PC-3 (cell line): ENCODE measurements around the gene NDUFA8. TPM values are rescaled to one million over a fixed set of nuclear protein-coding genes. Genes with fewer than 3 reads are reported as not detected.

Experiments
- ATAC-seq: fragments of 200-7000 bp; cut with Tn5 transposase; 2 replicates; pipeline ENCODE4 v1.9.1; 2020; ENCODE audit warnings: mild to moderate bottlenecking, moderate library complexity
- BruUV-seq: library from RNA; stranded (reverse); fragments of 400-500 nt; replicated peaks from 2 replicates; lab custom pipeline; 2021; lab: Mats Ljungman, UMichigan
- CTCF ChIA-PET: fragments of 300-600 bp; sonication (Branson Sonifier 250); formaldehyde crosslinking; loops from one replicate; lab custom pipeline; 2022; ENCODE audit warnings: antibody characterized with exemption; lab: Charles Lee
- POLR2A ChIA-PET: fragments of 300-600 bp; sonication (Branson Sonifier 250); formaldehyde crosslinking; loops from one replicate; lab custom pipeline; 2022; ENCODE audit warnings: antibody characterized with exemption; ENCODE audit not compliant: unreplicated experiment; lab: Charles Lee
- DNase-seq: peaks from one replicate; pipeline ENCODE4 v3.0.0-alpha.2; 2015
- H2AFZ ChIP-seq: fragments of 300-600 bp; sonication (generic); 2 replicates; pipeline ENCODE4 v1.6.0; 2016; ENCODE audit warnings: antibody characterized with exemption, low read length
- H3F3A ChIP-seq: fragments of 300-600 bp; sonication (generic); one replicate; pipeline ENCODE4 v1.6.0; 2017; ENCODE audit warnings: antibody characterized with exemption, low read length, control low read depth, mild to moderate bottlenecking; ENCODE audit not compliant: unreplicated experiment
- H3K27ac ChIP-seq: fragments of 300-600 bp; sonication (generic); 2 replicates; pipeline ENCODE4 v1.5.1; 2016; ENCODE audit warnings: mild to moderate bottlenecking, low read length
- H3K27me3 ChIP-seq: fragments of 300-600 bp; sonication (generic); 2 replicates; pipeline ENCODE4 v1.6.1; 2016; ENCODE audit warnings: low read length, mixed read lengths
- H3K36me3 ChIP-seq: fragments of 300-600 bp; sonication (generic); 2 replicates; pipeline ENCODE4 v1.6.1; 2016; ENCODE audit warnings: low read depth, mixed run types, low read length, mixed read lengths
- H3K4me1 ChIP-seq: fragments of 300-600 bp; sonication (generic); 2 replicates; pipeline ENCODE4 v1.5.1; 2016; ENCODE audit warnings: low read length; ENCODE audit not compliant: insufficient read depth
- H3K4me2 ChIP-seq: fragments of 300-600 bp; sonication (generic); 2 replicates; pipeline ENCODE4 v1.6.0; 2016; ENCODE audit warnings: low read length
- H3K4me3 ChIP-seq: fragments of 300-600 bp; sonication (generic); 2 replicates; pipeline ENCODE4 v1.5.1; 2016; ENCODE audit warnings: mild to moderate bottlenecking, low read length, mixed read lengths
- H3K79me2 ChIP-seq: fragments of 300-600 bp; sonication (generic); 2 replicates; pipeline ENCODE4 v1.6.1; 2017; ENCODE audit warnings: low read length, mixed read lengths
- H3K9ac ChIP-seq: fragments of 300-600 bp; sonication (generic); 2 replicates; pipeline ENCODE4 v1.6.0; 2016; ENCODE audit warnings: mild to moderate bottlenecking, low read length
- H3K9me2 ChIP-seq: fragments of 300-600 bp; sonication (generic); replicated peaks from 2 replicates; pipeline ENCODE4 v1.6.1; 2016; ENCODE audit warnings: mixed run types, low read length, mixed read lengths
- H3K9me3 ChIP-seq: fragments of 300-600 bp; sonication (generic); 2 replicates; pipeline ENCODE4 v1.6.1; 2016; ENCODE audit warnings: low read length, mixed read lengths
- H4K20me1 ChIP-seq: fragments of 300-600 bp; sonication (generic); 2 replicates; pipeline ENCODE4 v1.6.1; 2016; ENCODE audit warnings: low read length, mixed read lengths
- CTCF ChIP-seq: fragments of 300-600 bp; sonication (generic); conservative IDR thresholded peaks from 2 replicates; pipeline ENCODE4 v1.5.1; 2017; ENCODE audit warnings: antibody characterized with exemption, low read depth, mild to moderate bottlenecking, low read length
- EZH2 ChIP-seq: fragments of 300-600 bp; sonication (generic); IDR thresholded peaks from one replicate; pipeline ENCODE4 v1.6.1; 2017; ENCODE audit warnings: antibody characterized with exemption, mild to moderate bottlenecking, low read length; ENCODE audit not compliant: unreplicated experiment
- EZH2phosphoT487 ChIP-seq: fragments of 300-600 bp; sonication (generic); IDR thresholded peaks from 2 replicates; pipeline ENCODE4 v1.6.1; 2018; ENCODE audit warnings: mild to moderate bottlenecking, antibody characterized with exemption, low read length, borderline replicate concordance
- intact Hi-C: fragments of 100-400 bp; cut with micrococcal nuclease; formaldehyde crosslinking; loops from 2 replicates; pipeline ENCODE4 v1.9.0; 2023
- total RNA-seq: library from RNA; depleted of rRNA; stranded (reverse); fragments of >200 nt; gene quantifications from 2 replicates; pipeline ENCODE4 v1.2.3, GENCODE V29; 2014

NDUFA8 gene
- total RNA-seq, 1 experiment from 2014 or later, result 67.5 TPM

- H2AFZ ChIP-seq, result no peak overlapping the region
- H3K79me2 ChIP-seq, result no peaks in the 10 kb centered on the region
- H3K27me3 ChIP-seq, result no peaks in the 10 kb centered on the region
- no peak overlapping the region for H3K9ac ChIP-seq
- ChIA-PET POLR2A (no interaction called here), CTCF (no interaction called here)
- H3K4me1 ChIP-seq, result 0 out of 2 replicates have a peak, but pooled peaks cover 3% of the 10 kb centered on the region
- H3K36me3 ChIP-seq, result no peaks in the 10 kb centered on the region
- H3K9me3 ChIP-seq, result no peaks in the 10 kb centered on the region
- intact Hi-C loops, result no loop called here
- DNase-seq (no peak), ATAC-seq (no peak)
- no peak overlapping the region for H3K4me3 ChIP-seq
- H3K9me2 ChIP-seq, result no peaks in the 10 kb centered on the region
- no TSS peak for BruUV-seq
- H4K20me1 ChIP-seq, result no peaks in the 10 kb centered on the region
- H3K4me2 ChIP-seq, result no peak overlapping the region
- no peaks in the 10 kb centered on the region for H3F3A ChIP-seq
- TF ChIP-seq EZH2phosphoT487 (no peak), EZH2 (no peak), CTCF (no peak)
- no peak overlapping the region for H3K27ac ChIP-seq
These were observed 55.6 kb downstream of the NDUFA8 start for GRCh38 chr9:122103985-122104384.

GRCh38 chr9:122102156-122102555 is 57.4 kb downstream of the NDUFA8 start:
- DNase-seq (no peak), ATAC-seq (no peak)
- H3K9me2 ChIP-seq, result no peaks in the 10 kb centered on the region
- ChIA-PET POLR2A (no interaction called here), CTCF (interaction anchor here (0.6 kb wide), 1 partner anchor 745 kb away, joined by 3 read pairs; no protein-coding TSS in a partner anchor)
- H3K4me2 ChIP-seq, result no peak overlapping the region
- H3F3A ChIP-seq, result no peaks in the 10 kb centered on the region
- no peak overlapping the region for H3K27ac ChIP-seq
- H3K27me3 ChIP-seq, result no peaks in the 10 kb centered on the region
- H3K36me3 ChIP-seq, result no peaks in the 10 kb centered on the region
- no peak for TF ChIP-seq EZH2
- no peak for TF ChIP-seq CTCF
- TF ChIP-seq EZH2phosphoT487, result no peak
- H3K9me3 ChIP-seq, result no peaks in the 10 kb centered on the region
- H3K4me3 ChIP-seq, result no peak overlapping the region
- no TSS peak for BruUV-seq
- H4K20me1 ChIP-seq, result no peaks in the 10 kb centered on the region
- H2AFZ ChIP-seq, result no peak overlapping the region
- intact Hi-C loops, result no loop called here
- H3K9ac ChIP-seq, result no peak overlapping the region
- no peaks in the 10 kb centered on the region for H3K79me2 ChIP-seq
- H3K4me1 ChIP-seq, result 0 out of 2 replicates have a peak, but pooled peaks cover 3% of the 10 kb centered on the region

GRCh38 chr9:122100756-122101155 is 58.8 kb downstream of the NDUFA8 start:
- Histone ChIP-seq H3K4me3 (no peak overlapping the region), H3K27me3 (no peaks in the 10 kb centered on the region), H3F3A (no peaks in the 10 kb centered on the region), H2AFZ (no peak overlapping the region), H4K20me1 (no peaks in the 10 kb centered on the region), H3K79me2 (no peaks in the 10 kb centered on the region), H3K4me1 (0 out of 2 replicates have a peak, but pooled peaks cover 3% of the 10 kb centered on the region), H3K9me3 (no peaks in the 10 kb centered on the region), H3K9ac (no peak overlapping the region), H3K36me3 (no peaks in the 10 kb centered on the region), H3K9me2 (no peaks in the 10 kb centered on the region), H3K4me2 (no peak overlapping the region), H3K27ac (no peak overlapping the region)
- no peak for ATAC-seq
- no peak for TF ChIP-seq EZH2phosphoT487
- no peak for TF ChIP-seq CTCF
- TF ChIP-seq EZH2, result no peak
- no peak for DNase-seq
- CTCF ChIA-PET, result no interaction called here
- intact Hi-C loops, result no loop called here
- no TSS peak for BruUV-seq
- POLR2A ChIA-PET, result no interaction called here
